NCI-H510A treated with DMSO at 0.1 percent for 48 hours (cell line): ENCODE measurements around the gene ZNF700.
"Not testable (repeated sequence)": the region's sequence is repeated elsewhere in the genome, so short reads cannot be mapped to it uniquely, and the experiment has no call there.

Experiments
- DNase-seq: peaks from one replicate; lab custom pipeline; 2025; lab: John Stamatoyannopoulos, UW

The ZNF700 gene

DNA sequence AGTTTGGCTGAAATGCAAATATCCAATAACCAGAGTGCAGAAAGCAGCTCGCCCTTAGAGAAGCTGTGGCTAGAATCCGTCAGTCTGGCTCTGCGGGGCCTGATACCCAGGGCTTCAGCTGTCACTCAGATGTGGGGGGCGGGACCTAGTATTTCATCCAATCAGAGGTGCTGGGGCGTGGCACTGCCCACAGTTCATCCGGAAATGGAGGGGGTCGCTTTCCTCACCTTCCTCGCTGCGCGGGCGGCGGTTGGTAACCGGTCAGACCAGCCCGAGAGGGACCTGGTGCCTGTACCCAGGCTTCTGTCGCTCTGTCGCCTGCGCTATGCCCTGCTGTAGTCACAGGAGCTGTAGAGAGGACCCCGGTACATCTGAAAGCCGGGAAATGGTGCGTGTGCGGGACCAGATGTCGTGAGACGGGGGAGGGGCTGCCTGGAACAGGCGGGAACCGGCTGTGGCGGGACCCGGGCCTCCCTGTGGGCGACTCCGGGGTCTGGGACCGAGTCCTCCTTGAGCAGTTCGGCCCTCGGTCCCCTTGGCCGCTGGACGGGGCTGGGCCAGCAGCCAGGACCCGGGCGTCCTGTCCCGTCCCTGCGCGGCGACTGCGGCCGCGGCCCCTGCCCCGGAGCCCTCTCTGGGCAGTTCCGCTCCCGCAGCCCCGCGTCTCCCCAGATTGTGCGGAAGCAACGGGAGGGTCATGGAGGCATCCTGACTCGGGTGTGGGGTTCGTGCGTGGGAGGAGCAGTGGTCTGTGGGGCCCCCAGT is at the start of gene ZNF700:
Gene ZNF700 (plus strand): TSS at position 222 of the 765 bp plus-strand sequence. CDS start 104 bp downstream, at position 326.
- DNase-seq: peak; percentile 96

DNA sequence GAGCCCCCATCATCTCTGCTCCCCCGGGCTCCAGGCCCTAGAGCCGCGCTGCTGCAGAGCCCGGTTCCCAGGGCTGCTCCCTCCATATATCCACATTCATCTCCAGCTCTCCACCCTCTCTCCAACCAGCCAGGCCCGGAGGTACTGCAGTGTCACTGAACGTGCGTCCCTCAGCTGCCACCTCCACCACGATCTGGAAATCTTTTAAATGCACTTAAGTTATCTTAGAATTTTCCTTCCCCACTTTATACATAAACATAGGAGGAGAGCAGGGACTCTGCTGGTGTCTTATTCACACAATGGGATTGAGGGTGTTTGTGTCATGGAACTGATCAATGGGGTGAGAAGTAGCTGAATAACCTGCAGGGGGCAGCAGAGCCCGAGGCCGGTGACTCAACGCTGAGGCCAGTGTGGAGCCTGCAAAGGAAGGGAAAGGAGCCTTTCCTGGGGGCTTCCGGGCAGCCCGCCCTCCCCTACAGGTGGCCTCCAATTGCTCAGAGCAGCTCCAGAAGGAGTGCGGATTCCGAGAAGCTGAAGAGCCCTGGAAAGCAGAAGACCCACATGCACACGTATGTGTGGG is 45.1 kb upstream of the ZNF700 start:
- not testable (repeated sequence) for DNase-seq

DNA sequence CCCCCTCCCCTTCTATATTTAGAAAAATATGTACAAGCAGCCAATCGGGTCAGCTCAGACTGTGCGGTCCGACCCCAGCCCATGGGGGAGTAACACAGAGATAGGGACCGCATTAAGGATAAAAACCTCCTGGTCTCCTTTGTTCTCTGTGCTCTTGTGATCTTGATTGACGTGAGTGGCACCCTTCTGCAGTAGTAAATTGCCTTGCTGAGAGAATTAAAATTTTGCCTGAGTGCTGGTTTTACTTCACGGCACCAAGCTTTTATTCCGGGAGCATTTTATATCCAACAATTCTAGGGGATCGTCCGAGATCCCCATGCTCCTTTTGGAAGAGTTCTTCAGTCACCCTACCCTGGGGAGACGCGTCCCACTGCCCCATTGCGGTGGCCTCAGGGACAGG is 44.3 kb upstream of the ZNF700 start:
- DNase-seq: no peak

DNA sequence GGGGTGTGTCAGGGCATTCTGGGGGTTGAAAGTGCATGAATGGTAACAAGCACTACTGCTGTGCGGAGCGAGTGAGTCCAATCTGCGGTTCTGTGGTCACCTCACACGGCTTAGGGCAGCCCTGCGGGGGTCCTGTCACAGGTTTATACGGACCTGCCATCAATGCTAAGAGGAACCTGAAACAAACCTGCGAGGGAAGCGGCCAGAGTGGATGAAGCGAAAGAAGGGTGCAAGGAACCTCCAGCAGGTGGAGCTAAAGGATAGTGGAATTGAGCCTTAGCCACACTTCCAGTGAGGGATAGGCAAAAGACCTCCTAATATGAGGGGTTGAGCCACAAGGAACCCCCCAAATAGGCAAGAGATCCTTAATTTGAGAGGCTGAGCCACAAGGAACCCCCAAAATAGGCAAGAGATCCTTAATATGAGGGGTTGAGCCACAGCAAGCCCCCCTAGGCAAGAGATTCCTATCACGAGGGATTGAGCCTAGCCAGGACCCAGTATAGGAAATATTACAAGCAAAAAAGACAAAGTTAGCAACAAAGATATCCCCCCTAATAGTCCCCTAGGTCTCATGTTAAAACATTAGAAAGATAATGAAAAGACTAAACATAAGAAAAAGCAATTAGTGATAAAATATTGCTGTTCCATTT is 43.6 kb upstream of the ZNF700 start:
- DNase-seq: no peak

DNA sequence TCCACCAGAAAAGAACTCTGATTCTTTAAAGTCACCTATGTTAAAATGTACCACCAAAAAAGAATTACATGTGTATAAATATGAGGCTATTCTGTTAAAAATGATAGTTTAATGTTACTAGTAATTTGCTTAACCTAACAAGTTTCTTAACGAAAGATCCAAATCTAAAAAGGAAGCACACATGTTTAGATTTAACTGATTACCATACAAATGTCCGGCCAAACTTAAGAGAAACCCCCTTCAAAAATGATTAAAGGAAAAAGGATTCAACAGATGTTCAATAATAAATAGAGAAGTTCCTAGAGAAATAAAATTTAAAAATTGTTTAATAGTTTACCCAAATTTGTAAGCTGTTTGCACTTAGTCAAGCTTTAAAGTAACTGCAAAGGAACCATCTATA is 42.3 kb upstream of the ZNF700 start:
- DNase-seq: no peak

DNA sequence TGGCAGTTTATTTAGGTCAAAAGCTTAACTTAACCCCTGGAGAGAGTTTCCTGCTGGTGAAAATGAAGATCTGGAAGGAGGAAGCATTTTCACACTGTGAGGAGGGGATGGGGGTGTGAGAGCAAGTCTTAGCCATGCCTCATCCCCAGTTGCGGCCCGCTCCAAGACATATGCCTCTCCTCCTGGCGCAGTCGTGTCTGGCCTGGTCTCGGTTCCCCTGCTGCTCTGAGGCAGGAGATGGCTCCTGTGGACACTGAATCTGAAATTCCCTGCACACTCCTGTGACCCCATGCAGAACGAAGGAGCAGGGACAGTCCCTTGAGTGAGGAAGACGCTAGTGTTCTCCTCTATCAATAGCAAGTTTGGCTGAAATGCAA is 37.7 kb upstream of the ZNF700 start:
- no peak for DNase-seq

DNA sequence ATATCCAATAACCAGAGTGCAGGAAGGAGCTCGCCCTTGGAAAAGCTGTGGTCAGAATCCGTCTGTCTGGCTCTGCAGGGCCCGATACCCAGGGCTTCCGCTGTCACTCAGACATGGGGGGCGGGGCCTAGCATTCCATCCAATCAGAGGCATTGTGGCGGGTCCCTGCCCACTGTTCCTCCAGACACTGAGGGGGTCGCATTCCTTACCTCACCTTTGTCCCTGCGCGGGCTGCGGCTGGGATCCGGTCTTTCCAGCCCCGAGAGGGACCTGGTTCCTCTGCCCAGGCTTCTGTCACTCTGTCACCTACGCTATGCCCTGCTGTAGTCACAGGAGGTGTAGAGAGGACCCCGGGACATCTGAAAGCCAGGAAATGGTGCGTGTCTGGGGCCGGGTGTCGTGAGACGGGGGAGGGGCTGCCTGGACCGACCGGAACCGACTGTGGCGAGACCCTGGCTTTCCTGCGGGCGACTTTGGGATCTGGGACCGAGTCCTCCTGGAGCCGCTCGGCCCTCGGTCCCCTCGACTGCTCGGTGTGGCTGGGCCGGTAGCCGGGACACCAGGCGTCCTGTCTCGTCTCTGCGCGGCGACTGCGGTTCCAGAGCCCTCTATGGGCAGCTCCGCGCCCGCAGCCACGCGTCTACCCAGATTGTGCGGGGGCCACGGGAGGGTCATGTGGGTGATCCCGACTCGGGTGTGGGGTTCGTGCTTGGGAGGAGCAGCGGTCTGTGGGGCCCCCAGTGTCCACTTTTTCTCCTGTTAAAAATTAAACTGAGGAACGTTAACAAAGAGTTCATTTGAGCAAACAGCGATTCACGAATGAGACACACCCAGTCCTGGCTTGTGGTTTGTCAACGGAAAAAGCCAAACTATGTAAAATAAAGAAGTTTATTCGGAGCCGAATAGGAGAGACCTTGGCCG is 37.0 kb upstream of the ZNF700 start, which contains the start of gene ZNF69:
Gene ZNF69 (plus strand): TSS at position 172 of the 921 bp plus-strand sequence. CDS start 142 bp downstream, at position 314.
- peak; percentile 36 for DNase-seq

DNA sequence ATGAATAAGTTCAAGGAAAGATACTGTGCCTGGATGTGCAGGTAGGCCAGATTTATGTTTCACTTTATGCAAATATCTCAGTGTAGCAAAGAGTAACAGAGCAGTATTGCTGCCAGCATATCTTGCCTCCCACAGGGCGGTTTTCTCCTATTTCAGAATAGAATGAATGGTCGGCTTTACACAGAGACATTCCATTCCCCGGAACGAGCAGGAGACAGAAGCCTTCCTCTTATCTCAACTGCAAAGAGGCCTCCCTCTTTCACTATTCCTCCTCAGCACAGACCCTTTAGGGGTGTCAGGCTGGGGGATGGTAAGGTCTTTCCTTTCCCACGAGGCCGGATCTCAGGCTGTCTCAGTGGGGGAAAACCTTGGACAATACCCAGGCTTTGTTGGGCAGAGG is 35.0 kb upstream of the ZNF700 start:
- DNase-seq: not testable (repeated sequence)

DNA sequence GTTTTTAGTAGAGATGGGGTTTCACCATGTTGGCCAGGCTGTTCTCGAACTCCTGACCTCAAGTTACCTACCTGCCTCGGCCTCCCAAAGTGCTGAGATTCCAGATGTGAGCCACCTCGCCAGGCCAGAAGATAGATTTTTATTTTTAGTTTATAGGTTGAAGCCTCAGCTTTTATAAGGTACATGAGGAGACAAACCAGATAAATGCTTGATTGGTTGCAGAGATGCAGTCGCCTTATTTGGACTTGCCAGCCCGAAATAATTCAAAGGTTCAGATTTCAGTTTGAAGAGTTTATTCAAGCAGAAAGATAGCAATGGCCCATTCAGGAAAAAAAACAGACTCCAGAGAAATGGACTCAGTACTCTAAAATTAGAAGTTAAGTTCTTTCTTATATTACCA is 34.3 kb upstream of the ZNF700 start:
- DNase-seq: no peak

DNA sequence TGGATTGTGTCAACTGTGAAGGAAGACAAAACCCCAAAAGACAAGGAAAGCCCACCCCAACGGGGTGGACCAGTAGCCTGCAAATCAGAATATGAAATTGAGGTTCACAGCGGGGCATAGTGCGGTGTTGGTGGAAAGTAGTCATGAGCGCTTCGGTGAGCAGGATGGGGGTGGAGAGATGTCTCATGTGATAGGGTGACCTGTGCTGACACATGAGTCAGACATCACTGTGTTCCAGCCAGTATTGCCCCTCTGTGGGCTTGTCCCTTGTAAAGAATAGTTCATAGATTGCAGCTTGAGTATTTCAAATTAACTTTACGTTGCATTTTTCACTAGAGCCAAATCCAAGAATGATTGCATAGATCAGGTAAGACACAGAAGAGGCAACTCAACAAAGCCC is 30.1 kb upstream of the ZNF700 start:
- no peak for DNase-seq

DNA sequence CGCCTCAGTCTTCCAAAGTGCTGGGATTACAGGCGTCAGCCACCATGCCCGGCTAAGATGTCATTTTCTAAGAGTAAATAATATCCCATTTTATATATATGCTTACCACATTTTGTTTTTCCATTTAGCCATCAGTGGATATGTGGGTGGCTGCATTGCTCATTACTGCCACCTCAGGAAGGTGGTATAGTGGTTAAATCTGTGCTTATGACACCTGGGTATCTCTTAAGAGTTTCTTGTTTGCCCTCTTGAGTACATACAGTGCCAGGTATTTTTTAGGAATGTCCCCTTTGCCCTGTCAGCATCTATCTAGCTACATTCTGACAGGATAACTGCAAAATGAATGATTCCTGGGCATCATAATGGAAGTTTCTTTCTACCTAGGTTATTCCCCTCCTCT is 22.7 kb upstream of the ZNF700 start:
- DNase-seq: no peak

DNA sequence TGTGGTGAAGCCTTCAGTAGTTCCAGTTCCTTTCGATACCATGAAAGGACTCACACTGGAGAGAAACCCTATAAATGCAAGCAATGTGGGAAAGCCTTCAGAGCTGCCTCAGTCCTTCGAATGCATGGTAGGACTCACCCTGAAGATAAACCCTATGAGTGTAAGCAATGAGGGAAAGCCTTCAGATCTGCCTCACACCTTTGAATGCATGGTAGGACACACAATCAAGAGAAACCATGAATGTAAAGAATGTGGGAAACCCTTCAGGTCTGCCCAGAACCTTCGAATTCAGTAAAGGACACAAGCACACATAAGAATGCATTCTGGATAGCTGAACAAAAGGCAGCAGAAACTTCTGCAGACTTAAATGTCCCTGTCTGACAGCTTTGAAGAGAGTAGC is 19.0 kb upstream of the ZNF700 start:
- no peak for DNase-seq

DNA sequence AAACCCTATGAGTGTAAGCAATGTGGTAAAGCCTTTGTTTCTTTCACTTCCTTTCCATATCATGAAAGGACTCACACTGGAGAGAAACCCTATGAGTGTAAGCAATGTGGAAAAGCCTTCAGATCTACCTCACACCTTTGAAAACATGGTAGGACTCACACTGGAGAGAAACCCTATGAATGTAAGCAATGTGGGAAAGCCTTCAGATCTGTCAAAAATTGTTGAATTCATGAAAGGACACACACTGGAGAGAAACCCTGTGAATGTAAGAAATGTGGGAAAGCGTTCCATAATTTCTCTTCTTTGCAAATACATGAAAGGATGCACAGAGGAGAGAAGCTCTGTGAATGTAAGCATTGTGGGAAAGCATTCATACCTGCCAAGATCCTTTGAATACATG is 13.0 kb upstream of the ZNF700 start:
- DNase-seq: not testable (repeated sequence)

DNA sequence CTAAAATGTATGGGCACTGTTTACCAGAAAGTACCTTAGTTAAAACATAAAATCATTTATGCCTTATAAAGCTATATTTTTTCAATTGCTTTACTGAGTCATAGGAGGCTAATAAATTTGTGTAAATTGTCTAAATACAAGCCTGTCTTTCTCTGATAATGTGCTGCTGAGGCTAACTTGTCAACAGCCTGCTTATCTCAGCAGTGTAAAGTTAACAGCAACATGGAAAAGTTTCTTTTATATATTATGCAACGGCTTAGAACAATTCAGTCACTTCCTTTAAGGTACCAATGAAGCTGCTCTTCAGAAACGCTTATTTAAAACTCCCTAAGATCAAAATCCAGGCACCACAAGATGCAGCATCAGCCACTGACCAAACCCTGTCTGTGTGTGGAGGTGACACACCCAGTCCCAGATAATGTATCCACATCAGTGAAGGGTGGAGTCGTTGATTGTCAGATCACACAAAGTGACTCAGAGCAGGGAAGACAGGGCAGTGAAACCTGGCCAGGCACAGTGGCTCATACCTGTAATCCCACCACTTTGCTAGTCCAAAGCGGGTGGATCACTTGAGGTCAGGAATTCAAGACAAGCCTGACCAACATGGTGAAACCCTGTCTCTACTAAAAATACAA is 10.4 kb upstream of the ZNF700 start:
- not testable (repeated sequence) for DNase-seq

DNA sequence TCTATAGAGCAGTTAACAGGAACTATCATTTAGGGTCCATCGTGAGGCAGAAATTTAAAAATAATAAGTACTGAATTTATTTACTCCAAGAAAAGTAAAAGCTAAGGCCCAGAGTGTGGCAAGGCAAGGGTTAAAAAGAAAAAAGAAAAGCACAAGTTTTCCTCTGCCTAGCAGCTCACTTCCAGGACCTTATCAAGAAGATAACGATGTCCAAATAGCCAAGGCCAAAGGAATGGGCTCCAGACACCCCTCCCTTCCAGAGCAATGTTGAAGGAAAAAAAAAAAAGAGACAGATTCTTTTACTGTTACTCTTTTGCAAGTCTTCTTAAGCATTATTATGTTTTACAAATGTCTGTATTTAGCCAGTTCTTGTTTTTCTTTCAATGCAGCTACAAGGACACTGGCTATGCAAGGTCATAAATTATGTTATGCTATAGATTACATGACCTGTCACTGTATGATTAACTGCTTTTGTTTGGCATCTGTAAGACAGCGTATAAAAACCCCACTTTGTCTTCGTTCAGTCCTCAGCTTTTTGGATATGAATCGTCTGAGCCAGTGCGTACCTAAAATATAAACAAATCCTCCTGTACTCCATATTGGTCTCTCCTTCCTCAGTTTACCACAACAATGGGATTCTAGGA is 2.9 kb upstream of the ZNF700 start:
- no peak for DNase-seq

DNA sequence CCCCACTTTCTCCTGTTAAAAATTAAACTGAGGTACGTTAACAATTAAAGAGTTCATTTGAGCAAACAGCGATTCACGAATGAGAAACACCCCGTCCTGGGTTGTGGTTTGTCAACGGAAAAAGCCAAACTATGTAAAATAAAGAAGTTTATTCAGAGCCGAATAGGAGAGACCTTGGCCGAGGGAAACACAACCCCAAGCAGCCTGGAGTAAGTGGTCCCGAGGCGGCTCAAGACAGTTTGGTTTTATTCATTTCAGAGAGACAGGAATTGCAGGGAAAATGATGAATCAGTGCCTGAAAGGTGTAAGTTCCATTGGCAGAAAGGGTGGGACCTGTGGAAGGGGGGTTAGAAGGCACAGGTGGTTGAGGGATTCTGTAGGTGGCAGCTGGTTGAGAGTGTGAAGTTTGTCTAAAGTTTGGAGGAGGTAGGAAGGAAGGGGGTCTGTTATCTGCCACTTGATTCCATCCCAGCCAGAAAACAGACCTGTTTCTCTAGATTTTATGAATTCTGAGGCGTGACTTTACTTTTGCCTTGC is 812 bp downstream of the ZNF700 start:
- DNase-seq: not testable (repeated sequence)

DNA sequence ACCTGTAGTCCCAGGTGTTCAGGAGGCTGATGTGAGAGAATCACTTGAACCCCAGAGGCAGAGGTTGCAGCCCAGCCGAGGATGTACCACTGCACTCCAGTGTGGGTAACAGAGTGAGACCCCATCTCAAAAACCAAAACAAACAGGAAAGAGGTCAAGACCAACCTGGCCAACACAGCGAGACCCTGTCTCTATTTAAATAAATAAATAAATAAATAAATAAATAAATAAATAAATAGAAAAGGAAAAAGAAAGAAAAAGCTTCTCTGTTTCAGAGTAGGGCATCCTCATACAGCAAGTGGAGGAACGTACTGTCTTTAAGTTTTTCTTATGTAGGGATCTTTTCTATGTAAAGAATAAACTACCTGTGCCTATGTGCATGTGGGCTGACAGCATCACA is 2.3 kb downstream of the ZNF700 start:
- no peak for DNase-seq

DNA sequence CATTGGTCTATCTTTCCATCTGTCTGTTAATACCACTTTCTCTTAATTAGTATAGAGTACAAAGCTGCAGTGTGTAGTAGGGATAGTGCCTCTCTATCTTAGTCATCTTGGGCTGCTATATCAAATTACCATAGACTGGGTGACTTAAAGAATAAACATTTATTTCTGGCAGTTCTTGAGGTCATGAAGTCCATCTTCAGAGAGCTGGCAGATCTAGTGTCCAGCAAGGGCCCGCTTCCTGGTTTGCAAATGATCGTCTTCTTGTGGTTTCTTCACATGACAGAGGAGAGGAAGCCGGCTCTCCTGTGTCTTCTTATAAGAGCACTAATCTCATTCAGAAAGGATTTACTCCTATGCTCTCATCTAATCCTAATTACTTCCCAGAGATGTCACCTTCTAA is 6.1 kb downstream of the ZNF700 start:
- no peak for DNase-seq

DNA sequence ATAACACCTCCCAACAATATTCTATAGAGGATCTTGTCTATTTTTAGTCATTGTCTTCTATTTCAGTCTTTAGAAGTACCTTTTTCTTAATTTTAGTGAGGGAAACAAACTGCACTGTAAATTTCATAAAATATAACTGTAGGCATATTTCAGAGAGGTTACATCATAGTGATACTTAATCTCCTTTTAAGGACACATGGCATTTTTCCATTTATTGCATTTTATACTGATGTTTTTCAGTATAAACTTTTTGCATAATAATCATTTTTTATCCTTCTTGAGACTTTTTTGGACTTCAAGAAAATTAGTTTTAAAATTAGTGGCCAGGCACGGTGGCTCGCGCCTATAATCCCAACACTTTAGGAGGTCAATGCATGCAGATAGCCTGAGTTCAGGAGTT is 6.6 kb downstream of the ZNF700 start:
- DNase-seq: no peak

DNA sequence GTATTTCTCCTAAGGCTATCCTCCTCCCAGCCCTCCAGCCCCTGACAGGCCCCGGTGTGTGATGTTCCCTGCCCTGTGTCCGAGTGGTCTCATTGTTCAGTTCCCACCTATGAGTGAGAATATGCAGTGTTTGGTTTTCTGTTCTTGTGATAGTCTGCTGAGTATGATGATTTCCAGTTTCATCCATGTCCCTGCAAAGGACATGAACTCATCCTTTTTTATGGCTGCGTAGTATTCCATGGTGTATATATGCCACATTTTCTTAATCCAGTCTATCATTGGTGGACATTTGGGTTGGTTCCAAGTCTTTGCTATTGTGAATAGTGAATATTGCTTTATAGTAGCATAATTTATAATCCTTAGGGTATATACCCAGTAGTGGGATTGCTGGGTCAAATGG is 10.9 kb downstream of the ZNF700 start:
- DNase-seq: not testable (repeated sequence)

DNA sequence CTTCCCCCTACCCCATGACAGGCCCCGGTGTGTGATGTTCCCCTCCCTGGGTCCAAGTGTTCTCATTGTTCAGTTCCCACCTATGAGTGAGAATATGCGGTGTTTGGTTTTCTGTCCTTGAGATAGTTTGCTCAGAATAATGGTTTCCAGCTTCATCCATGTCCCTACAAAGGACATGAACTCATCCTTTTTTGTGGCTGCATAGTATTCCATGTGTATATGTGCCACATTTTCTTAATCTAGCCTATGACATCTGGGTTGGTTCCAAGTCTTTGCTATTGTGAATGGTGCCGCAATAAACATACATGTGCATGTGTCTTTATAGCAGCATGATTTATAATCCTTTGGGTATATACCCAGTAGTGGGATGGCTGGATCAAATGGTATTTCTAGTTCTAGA is 13.5 kb downstream of the ZNF700 start:
- DNase-seq: not testable (repeated sequence)
